Colonic mucosa (tissue), 4 donors: ENCODE measurements around the gene THSD4. TPM values are rescaled to one million over a fixed set of nuclear protein-coding genes. Genes with fewer than 3 reads are reported as not detected.

ENCODE experiments used
- DNase-seq: peaks from one replicate; pipeline ENCODE4 v3.0.0-alpha.2; 2020
- H3K27ac ChIP-seq: fragments of 200-600 bp; one replicate; pipeline ENCODE4 v1.8.0; 2021
- H3K27me3 ChIP-seq: fragments of 200-600 bp; one replicate; pipeline ENCODE4 v1.8.0; 2021
- H3K36me3 ChIP-seq: fragments of 200-600 bp; one replicate; pipeline ENCODE4 v1.8.0; 2021
- H3K4me1 ChIP-seq: fragments of 200-600 bp; one replicate; pipeline ENCODE4 v1.8.0; 2021; ENCODE audit warnings: mild to moderate bottlenecking
- H3K4me3 ChIP-seq: fragments of 200-600 bp; one replicate; pipeline ENCODE4 v1.8.0; 2021
- H3K9ac ChIP-seq, 2 donors: one replicate each; pipeline ENCODE4 v1.7.0; 2013; ENCODE audit warnings: control low read depth in 2 of 2, low read depth in 2 of 2, low read length in 2 of 2
- H3K9me3 ChIP-seq: fragments of 200-600 bp; one replicate; pipeline ENCODE4 v1.8.0; 2021
- CTCF ChIP-seq: fragments of 200-600 bp; IDR thresholded peaks from one replicate; pipeline ENCODE4 v1.8.0; 2022; ENCODE audit warnings: antibody characterized with exemption, mild to moderate bottlenecking
- intact Hi-C: fragments of 100-400 bp; cut with DNase I; formaldehyde crosslinking; loops from one replicate; pipeline ENCODE4 v1.14.1; 2022
- total RNA-seq, 2 donors: library from RNA; stranded (reverse); fragmentation: NEBNext Ultra II Directional in 1 of 2; extraction: Animal tissue kit (Norgen Biotek cat#: 25700) in 1 of 2; gene quantifications; one replicate each; pipeline ENCODE4 v1.2.1, GENCODE V29; 2021
- donor health status: healthy.
- donor health status: DM: no; HTN: no; CAD: no.
- donor health status: DM: no; HTN: no; CAD: no.

Gene THSD4
- total RNA-seq, 2 donors from 2014 or later, result 18.8 to 23.5 TPM

DNA sequence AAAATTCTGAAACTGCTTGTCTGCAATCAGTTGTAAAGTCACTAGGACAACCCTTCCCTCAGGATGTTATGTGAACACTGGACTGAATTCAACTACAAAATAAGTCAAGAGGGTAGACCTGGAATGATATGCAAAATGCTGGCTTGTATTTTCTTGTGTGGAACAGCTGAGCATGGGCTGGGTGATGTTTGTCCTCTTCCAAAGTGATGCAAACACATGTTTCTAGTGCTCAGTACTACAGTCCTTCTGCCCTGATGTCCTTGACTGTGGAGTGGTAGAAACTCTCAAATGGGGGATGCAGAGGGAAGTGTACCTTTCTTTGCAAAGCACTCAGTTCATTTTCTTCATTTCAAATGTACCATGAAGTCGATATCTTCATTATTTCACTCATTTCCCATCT, 258.6 kb downstream of the THSD4 start:
- Histone ChIP-seq H3K4me3 (no peak overlapping the region), H3K36me3 (no peaks in the 10 kb centered on the region), H3K9ac (no peak overlapping the region), H3K9me3 (no peaks in the 10 kb centered on the region), H3K27ac (no peak overlapping the region), H3K4me1 (no peaks in the 10 kb centered on the region), H3K27me3 (no peaks in the 10 kb centered on the region)
- intact Hi-C loops, result no loop called here
- DNase-seq, result no peak
- no peak for TF ChIP-seq CTCF

DNA sequence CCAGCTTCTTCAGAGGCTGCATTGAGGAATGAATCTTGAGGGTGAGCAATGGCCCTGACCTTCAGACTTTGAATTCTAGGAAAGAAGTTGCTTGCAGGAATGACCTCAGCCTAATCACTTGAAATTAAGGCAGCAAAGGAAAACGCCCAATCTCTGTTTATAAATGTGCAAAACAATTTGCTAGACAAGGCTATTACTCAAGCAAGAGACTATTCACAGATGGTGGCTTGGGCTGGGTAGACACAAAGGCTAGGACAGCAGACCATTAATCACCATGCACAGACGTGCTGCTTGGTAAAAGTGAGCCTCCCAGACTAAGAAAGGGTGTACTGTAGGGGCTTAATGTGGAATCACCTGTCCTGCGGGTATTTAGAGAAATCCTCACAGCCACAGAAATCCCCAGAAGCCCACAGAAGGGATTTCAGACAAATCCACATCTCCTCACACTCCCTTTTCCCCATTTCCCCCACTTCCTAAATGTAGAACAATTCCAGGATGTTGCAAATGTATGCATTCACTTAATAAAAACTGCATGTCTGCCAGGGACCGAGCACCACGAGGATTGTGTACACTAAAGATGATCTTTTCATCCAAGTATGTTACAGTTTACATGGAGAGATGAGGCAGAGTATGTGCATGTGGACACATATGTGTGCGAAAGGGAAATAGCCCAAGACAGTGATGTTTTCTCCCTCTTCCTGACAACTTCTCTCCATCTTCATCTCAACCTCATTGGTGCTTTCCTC, 259.5 kb downstream of the THSD4 start:
- Histone ChIP-seq H3K9ac (no peak overlapping the region), H3K4me1 (no peaks in the 10 kb centered on the region), H3K9me3 (no peaks in the 10 kb centered on the region), H3K36me3 (no peaks in the 10 kb centered on the region), H3K27me3 (no peaks in the 10 kb centered on the region), H3K27ac (peak overlapping the region; percentile 30), H3K4me3 (no peak overlapping the region)
- intact Hi-C loops, result no loop called here
- no peak for DNase-seq
- TF ChIP-seq CTCF, result no peak

GRCh38 chr15:71375934-71376333, 260.7 kb downstream of the THSD4 start:
- no peak for TF ChIP-seq CTCF
- no peaks in the 10 kb centered on the region for H3K9me3 ChIP-seq
- no peaks in the 10 kb centered on the region for H3K4me1 ChIP-seq
- no peak overlapping the region for H3K27ac ChIP-seq
- no peaks in the 10 kb centered on the region for H3K36me3 ChIP-seq
- no peaks in the 10 kb centered on the region for H3K27me3 ChIP-seq
- DNase-seq, result no peak
- intact Hi-C loops, result no loop called here
- no peak overlapping the region for H3K4me3 ChIP-seq
- H3K9ac ChIP-seq, result no peak overlapping the region

DNA sequence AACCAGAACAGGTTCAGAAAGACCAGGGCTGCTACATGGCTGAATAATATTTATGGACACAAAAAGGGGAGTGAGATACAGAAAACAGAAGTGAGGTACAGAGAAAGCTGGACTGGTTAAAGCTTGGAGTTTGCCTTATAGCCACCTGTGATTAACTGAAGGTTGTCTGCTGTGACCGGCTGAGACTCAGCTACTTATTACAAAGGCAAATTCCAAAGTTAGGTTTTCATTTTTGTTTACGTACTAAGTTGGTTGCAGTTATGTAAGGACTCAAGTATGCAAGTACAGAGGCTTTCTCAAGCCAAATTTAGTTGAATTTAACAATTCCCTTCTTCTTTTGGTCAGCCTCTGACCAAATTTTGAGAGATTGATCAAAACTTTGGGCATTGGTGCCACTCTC, 264.6 kb downstream of the THSD4 start:
- TF ChIP-seq CTCF, result no peak
- no peak overlapping the region for H3K9ac ChIP-seq
- no peak overlapping the region for H3K4me3 ChIP-seq
- peaks cover 3% of the 10 kb centered on the region for H3K4me1 ChIP-seq
- H3K9me3 ChIP-seq, result no peaks in the 10 kb centered on the region
- H3K27ac ChIP-seq, result no peak overlapping the region
- no peaks in the 10 kb centered on the region for H3K36me3 ChIP-seq
- intact Hi-C loops, result no loop called here
- H3K27me3 ChIP-seq, result no peaks in the 10 kb centered on the region
- no peak for DNase-seq

- H3K36me3 ChIP-seq, result no peaks in the 10 kb centered on the region
- no peaks in the 10 kb centered on the region for H3K9me3 ChIP-seq
- no peak for TF ChIP-seq CTCF
- H3K9ac ChIP-seq, result no peak overlapping the region
- H3K4me3 ChIP-seq, result no peak overlapping the region
- H3K4me1 ChIP-seq, result peaks cover 8% of the 10 kb centered on the region
- no peak for DNase-seq
- no peaks in the 10 kb centered on the region for H3K27me3 ChIP-seq
- H3K27ac ChIP-seq, result no peak overlapping the region
- intact Hi-C loops, result no loop called here
Measured at GRCh38 chr15:71380345-71380744, 265.1 kb downstream of the THSD4 start.
